ENCODE results near the gene FXYD4.

- TF ChIP-seq, protein P1, sequence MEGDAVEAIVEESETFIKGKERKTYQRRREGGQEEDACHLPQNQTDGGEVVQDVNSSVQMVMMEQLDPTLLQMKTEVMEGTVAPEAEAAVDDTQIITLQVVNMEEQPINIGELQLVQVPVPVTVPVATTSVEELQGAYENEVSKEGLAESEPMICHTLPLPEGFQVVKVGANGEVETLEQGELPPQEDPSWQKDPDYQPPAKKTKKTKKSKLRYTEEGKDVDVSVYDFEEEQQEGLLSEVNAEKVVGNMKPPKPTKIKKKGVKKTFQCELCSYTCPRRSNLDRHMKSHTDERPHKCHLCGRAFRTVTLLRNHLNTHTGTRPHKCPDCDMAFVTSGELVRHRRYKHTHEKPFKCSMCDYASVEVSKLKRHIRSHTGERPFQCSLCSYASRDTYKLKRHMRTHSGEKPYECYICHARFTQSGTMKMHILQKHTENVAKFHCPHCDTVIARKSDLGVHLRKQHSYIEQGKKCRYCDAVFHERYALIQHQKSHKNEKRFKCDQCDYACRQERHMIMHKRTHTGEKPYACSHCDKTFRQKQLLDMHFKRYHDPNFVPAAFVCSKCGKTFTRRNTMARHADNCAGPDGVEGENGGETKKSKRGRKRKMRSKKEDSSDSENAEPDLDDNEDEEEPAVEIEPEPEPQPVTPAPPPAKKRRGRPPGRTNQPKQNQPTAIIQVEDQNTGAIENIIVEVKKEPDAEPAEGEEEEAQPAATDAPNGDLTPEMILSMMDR (IDR thresholded peaks at IDR 0.05; ENCODE audit: poor library complexity): no peak
- TF ChIP-seq EZH2 (IDR thresholded peaks at IDR 0.05; ENCODE audit: borderline replicate concordance) (no peak), EZH2phosphoT487 (IDR thresholded peaks at IDR 0.05; ENCODE audit: low read depth, severe bottlenecking, unreplicated experiment) (no peak)
Measured at GRCh38 chr10:43339136-43339535, 32.3 kb upstream of the FXYD4 start.

All from hepatocyte (in vitro differentiated cells).